ENCODE data around the gene EBI3. TPM values are rescaled to one million over a fixed set of nuclear protein-coding genes. Genes with fewer than 3 reads are reported as not detected.

Gene EBI3
- total and polyA plus RNA-seq, 2 of the 13 experiments (the other 11 are each of a cell fraction or from before 2014, with no cell fraction given), result 3.4 TPM; not detected in 1

GRCh38 chr19:4246767-4247593, 17.7 kb downstream of the EBI3 start, which contains the start of gene YJU2 (continued):
- TF ChIP-seq ZBED4 (CRISPR knock-in tag; IDR thresholded peaks at IDR 0.05; ENCODE audit: borderline replicate concordance) (no peak; the same call in 1 of the 2 replicates), PAWR (CRISPR knock-in tag; IDR thresholded peaks at IDR 0.05; ENCODE audit: borderline replicate concordance) (no peak), MLXIP (CRISPR knock-in tag; IDR thresholded peaks at IDR 0.05; ENCODE audit: borderline replicate concordance) (no peak), STAT5B (CRISPR knock-in tag; IDR thresholded peaks at IDR 0.05) (no peak), FLYWCH1 (CRISPR knock-in tag; IDR thresholded peaks at IDR 0.05) (no peak), ZFP36 (IDR thresholded peaks at IDR 0.05; ENCODE audit: borderline replicate concordance, low read depth, low read length, partially characterized antibody) (no peak), RNF2 (conservative IDR thresholded peaks at IDR 0.05; ENCODE audit: low read depth) (0 out of 2 replicates have a peak, but pooled peaks have one; percentile 45), U2AF2 (IDR thresholded peaks at IDR 0.05; ENCODE audit: low read depth, low read length) (no peak), ZBTB2 (CRISPR knock-in tag; IDR thresholded peaks at IDR 0.05; ENCODE audit: low read depth) (no peak), TFAP4 (IDR thresholded peaks at IDR 0.05; ENCODE audit: borderline replicate concordance, low read depth) (peak; percentile 38; the same call in 1 of the 2 replicates), ZFP82 (CRISPR knock-in tag; IDR thresholded peaks at IDR 0.05; ENCODE audit: borderline replicate concordance) (peak; percentile 30; the same call in 1 of the 2 replicates), BHLHE40 (IDR thresholded peaks at IDR 0.05; ENCODE audit: low read length) (no peak), PRDM10 (CRISPR knock-in tag; IDR thresholded peaks at IDR 0.05; ENCODE audit: low read depth) (peak; percentile 57; the same call in 1 of the 2 replicates)
